ENCODE data around the gene XRCC4.
"Not testable (repeated sequence)": the region's sequence is repeated elsewhere in the genome, so short reads cannot be mapped to it uniquely, and the experiment has no call there.

XRCC4 gene

GRCh38 chr5:83148370-83148769 lies 71.0 kb downstream of the XRCC4 start:
- Mint-ChIP-seq H3K27me3 (no peaks in the 10 kb centered on the region), H3K4me1 (ENCODE audit: low read depth in 2 of 2) (no peaks in the 10 kb centered on the region), H3K36me3 (ENCODE audit: insufficient read depth) (no peaks in the 10 kb centered on the region), H3K9me3 (no peaks in the 10 kb centered on the region), H3K4me3 (no peak overlapping the region), H3K27ac (no peak overlapping the region)
- DNase-seq: no peak
- no peak for ATAC-seq (replicated peaks)

DNA sequence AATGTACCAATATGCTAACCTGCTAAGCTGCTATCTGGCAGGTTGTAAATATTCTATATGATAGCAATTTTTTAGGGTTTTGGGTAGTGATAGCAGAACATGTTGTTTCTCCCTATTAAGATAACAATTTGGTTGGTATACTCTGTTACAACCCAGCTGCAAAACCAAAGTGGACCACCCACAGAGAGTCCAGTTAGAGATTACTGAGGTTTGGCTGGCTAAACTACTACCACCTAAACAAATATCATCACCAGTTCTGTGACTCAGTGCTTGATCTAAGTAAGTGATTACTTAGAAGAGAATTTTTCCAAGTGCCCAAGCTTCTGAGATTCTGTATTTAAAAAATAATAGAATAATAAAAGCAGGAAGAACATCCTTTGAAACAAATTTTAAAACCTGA lies 72.3 kb downstream of the XRCC4 start:
- no peak for DNase-seq
- H3K27ac Mint-ChIP-seq: no peak overlapping the region
- no peak overlapping the region for H3K4me3 Mint-ChIP-seq
- no peak for ATAC-seq (replicated peaks)
- H3K36me3 Mint-ChIP-seq (ENCODE audit: insufficient read depth): no peaks in the 10 kb centered on the region
- no peaks in the 10 kb centered on the region for H3K9me3 Mint-ChIP-seq
- H3K27me3 Mint-ChIP-seq: no peaks in the 10 kb centered on the region
- no peaks in the 10 kb centered on the region for H3K4me1 Mint-ChIP-seq (ENCODE audit: low read depth in 2 of 2)

DNA sequence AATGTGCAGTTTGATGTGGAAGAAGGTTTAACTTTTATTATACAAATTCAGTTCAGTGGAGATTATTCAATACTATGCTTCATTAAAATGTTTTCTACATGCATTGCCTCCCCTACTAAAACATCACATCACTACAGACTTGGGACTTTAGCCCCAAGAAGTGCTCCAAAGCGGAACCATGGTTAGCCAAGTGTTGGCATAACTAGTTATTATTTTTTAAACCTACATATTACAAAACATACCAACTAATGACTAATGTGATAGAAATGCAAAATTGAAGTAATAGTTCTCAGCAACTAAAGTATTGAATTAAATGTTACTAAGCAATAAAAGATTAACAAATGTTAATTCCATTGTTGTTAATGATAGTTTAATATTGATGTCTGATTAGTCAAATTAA lies 74.5 kb downstream of the XRCC4 start:
- H3K4me3 Mint-ChIP-seq: no peak overlapping the region
- no peaks in the 10 kb centered on the region for H3K4me1 Mint-ChIP-seq (ENCODE audit: low read depth in 2 of 2)
- H3K9me3 Mint-ChIP-seq: no peaks in the 10 kb centered on the region
- no peaks in the 10 kb centered on the region for H3K27me3 Mint-ChIP-seq
- DNase-seq (no peak), ATAC-seq (replicated peaks) (no peak)
- no peaks in the 10 kb centered on the region for H3K36me3 Mint-ChIP-seq (ENCODE audit: insufficient read depth)
- no peak overlapping the region for H3K27ac Mint-ChIP-seq

DNA sequence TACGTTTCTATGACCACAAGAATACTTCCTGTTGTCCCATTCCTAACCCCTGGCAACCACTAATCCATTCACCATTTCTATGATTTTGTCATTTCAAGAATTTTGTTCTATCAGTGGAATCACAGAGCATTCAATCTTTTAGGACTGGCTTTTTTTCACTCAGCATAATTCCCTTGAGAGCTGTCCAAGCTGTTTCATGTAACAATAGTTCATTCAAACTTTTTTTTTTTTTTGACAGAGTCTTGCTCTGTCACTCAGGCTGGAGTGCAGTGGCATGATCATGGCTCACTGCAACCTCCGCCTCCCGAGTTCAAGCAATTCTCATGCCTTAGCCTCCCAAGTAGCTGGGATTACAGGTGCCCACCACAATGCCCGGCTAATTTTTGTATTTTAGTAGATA lies 75.6 kb downstream of the XRCC4 start:
- ATAC-seq (replicated peaks); DNase-seq; H3K4me3 Mint-ChIP-seq; H3K36me3 Mint-ChIP-seq (ENCODE audit: insufficient read depth); H3K9me3 Mint-ChIP-seq; H3K4me1 Mint-ChIP-seq (ENCODE audit: low read depth in 2 of 2); H3K27me3 Mint-ChIP-seq; H3K27ac Mint-ChIP-seq: not testable (repeated sequence)

GRCh38 chr5:83156001-83156400 lies 78.7 kb downstream of the XRCC4 start:
- H3K4me3 Mint-ChIP-seq: no peak overlapping the region
- no peak for ATAC-seq (replicated peaks)
- H3K4me1 Mint-ChIP-seq (ENCODE audit: low read depth in 2 of 2): no peaks in the 10 kb centered on the region
- DNase-seq: no peak
- no peaks in the 10 kb centered on the region for H3K27me3 Mint-ChIP-seq
- H3K27ac Mint-ChIP-seq: no peak overlapping the region
- H3K36me3 Mint-ChIP-seq (ENCODE audit: insufficient read depth): no peaks in the 10 kb centered on the region
- no peaks in the 10 kb centered on the region for H3K9me3 Mint-ChIP-seq

DNA sequence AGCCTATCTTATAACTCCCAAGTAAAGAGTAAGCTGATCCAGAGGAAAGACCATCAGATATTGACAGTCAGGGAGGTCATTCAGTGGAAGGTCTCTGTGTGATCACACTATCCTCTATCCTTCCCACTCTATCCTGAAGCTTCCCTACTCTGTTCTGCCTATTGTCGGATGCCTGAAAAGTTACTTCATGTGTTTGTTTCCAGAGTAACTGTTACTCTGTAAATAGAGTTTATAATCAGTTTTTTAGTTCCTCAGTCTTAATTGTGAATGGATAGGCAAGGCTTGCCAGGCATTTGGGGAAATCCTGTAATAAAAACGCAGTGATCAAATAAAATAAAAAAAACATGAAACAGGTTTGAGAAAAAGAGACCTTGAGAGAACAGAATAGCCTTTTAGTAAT lies 79.8 kb downstream of the XRCC4 start:
- Mint-ChIP-seq H3K27me3 (no peaks in the 10 kb centered on the region), H3K9me3 (no peaks in the 10 kb centered on the region), H3K36me3 (ENCODE audit: insufficient read depth) (no peaks in the 10 kb centered on the region), H3K4me1 (ENCODE audit: low read depth in 2 of 2) (no peaks in the 10 kb centered on the region), H3K27ac (no peak overlapping the region), H3K4me3 (no peak overlapping the region)
- no peak for DNase-seq
- no peak for ATAC-seq (replicated peaks)

- no peaks in the 10 kb centered on the region for H3K36me3 Mint-ChIP-seq (ENCODE audit: insufficient read depth)
- no peaks in the 10 kb centered on the region for H3K9me3 Mint-ChIP-seq
- no peaks in the 10 kb centered on the region for H3K4me1 Mint-ChIP-seq (ENCODE audit: low read depth in 2 of 2)
- no peak overlapping the region for H3K4me3 Mint-ChIP-seq
- no peak overlapping the region for H3K27ac Mint-ChIP-seq
- H3K27me3 Mint-ChIP-seq: no peaks in the 10 kb centered on the region
- DNase-seq (no peak), ATAC-seq (replicated peaks) (no peak)
Measured at GRCh38 chr5:83162601-83163000, 85.3 kb downstream of the XRCC4 start.

DNA sequence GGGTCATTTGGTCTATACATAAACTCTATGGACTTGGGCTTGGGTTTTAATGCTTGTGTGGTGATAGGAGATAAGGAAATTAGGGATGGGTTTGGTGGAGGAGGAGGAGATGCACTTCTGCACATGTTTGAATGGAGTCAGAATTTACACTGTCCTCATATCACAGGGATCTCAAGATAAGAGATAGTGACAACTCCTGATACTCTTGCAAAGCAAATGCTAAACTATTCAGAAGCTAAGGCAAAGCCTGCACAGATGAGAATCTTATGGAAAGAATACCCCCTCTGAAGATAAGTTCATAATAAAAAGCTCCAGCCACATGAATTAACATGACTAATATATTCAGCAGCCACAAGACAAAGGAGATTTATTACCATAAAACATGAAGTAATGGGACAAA lies 90.2 kb downstream of the XRCC4 start:
- H3K9me3 Mint-ChIP-seq: no peaks in the 10 kb centered on the region
- no peaks in the 10 kb centered on the region for H3K27me3 Mint-ChIP-seq
- ATAC-seq (replicated peaks) (no peak), DNase-seq (no peak)
- no peak overlapping the region for H3K27ac Mint-ChIP-seq
- H3K4me1 Mint-ChIP-seq (ENCODE audit: low read depth in 2 of 2): no peaks in the 10 kb centered on the region
- no peak overlapping the region for H3K4me3 Mint-ChIP-seq
- no peaks in the 10 kb centered on the region for H3K36me3 Mint-ChIP-seq (ENCODE audit: insufficient read depth)

- H3K36me3 Mint-ChIP-seq (ENCODE audit: insufficient read depth): no peaks in the 10 kb centered on the region
- H3K4me1 Mint-ChIP-seq (ENCODE audit: low read depth in 2 of 2): no peaks in the 10 kb centered on the region
- DNase-seq (no peak), ATAC-seq (replicated peaks) (no peak)
- no peaks in the 10 kb centered on the region for H3K27me3 Mint-ChIP-seq
- no peaks in the 10 kb centered on the region for H3K9me3 Mint-ChIP-seq
- no peak overlapping the region for H3K4me3 Mint-ChIP-seq
- H3K27ac Mint-ChIP-seq: no peak overlapping the region
Measured at GRCh38 chr5:83169571-83170337, 92.4 kb downstream of the XRCC4 start.

- H3K4me3 Mint-ChIP-seq: no peak overlapping the region
- ATAC-seq (replicated peaks): no peak
- no peak for DNase-seq
- no peaks in the 10 kb centered on the region for H3K9me3 Mint-ChIP-seq
- H3K27me3 Mint-ChIP-seq: no peaks in the 10 kb centered on the region
- H3K27ac Mint-ChIP-seq: no peak overlapping the region
- H3K4me1 Mint-ChIP-seq (ENCODE audit: low read depth in 2 of 2): no peaks in the 10 kb centered on the region
- no peaks in the 10 kb centered on the region for H3K36me3 Mint-ChIP-seq (ENCODE audit: insufficient read depth)
Measured at GRCh38 chr5:83172011-83172410, 94.7 kb downstream of the XRCC4 start.

DNA sequence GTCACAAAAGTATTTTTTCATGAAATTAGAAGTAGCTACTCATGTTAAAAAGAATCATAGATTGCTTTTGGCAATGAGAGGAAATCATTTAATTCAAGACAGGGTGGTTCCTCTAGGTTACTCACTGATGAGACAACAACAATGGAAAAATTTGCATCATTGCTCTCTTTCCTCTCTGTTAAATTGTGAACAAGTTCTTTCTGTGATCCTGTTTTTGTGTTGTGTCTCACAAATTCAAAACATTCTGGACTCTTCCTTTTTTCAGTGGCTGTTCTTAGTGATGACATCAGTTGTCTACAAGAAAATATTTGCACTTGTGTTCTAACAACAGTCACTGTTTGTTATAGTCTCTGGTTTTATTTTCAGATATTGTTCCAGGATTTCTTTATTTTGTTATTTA lies 95.3 kb downstream of the XRCC4 start:
- DNase-seq: no peak
- no peak for ATAC-seq (replicated peaks)
- Mint-ChIP-seq H3K27me3 (no peaks in the 10 kb centered on the region), H3K4me3 (no peak overlapping the region), H3K9me3 (no peaks in the 10 kb centered on the region), H3K4me1 (ENCODE audit: low read depth in 2 of 2) (no peaks in the 10 kb centered on the region), H3K36me3 (ENCODE audit: insufficient read depth) (no peaks in the 10 kb centered on the region), H3K27ac (no peak overlapping the region)

DNA sequence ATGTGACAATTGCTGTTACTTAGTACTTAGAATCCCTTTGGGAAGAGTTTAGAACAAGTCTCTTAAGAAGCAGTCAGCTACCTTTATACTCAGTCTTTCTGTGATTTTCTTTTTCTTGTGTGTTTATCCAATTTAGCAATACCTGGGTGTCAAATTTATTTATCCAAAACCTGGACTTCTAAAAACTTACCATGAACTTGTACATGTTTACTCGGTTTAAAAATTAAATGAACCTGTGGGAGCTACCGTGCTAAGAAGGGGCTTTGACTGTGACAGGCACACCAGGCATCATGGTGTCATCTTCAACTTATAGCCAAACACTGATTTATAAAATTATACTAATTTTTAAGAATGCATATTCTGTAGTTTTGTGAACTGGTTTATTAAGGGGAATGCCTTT lies 96.5 kb downstream of the XRCC4 start:
- Mint-ChIP-seq H3K9me3 (no peaks in the 10 kb centered on the region), H3K4me3 (no peak overlapping the region), H3K27me3 (no peaks in the 10 kb centered on the region), H3K27ac (no peak overlapping the region), H3K36me3 (ENCODE audit: insufficient read depth) (no peaks in the 10 kb centered on the region), H3K4me1 (ENCODE audit: low read depth in 2 of 2) (no peaks in the 10 kb centered on the region)
- ATAC-seq (replicated peaks) (no peak), DNase-seq (no peak)

- H3K27ac Mint-ChIP-seq: no peak overlapping the region
- ATAC-seq (replicated peaks): no peak
- no peaks in the 10 kb centered on the region for H3K36me3 Mint-ChIP-seq (ENCODE audit: insufficient read depth)
- no peak overlapping the region for H3K4me3 Mint-ChIP-seq
- no peak for DNase-seq
- no peaks in the 10 kb centered on the region for H3K9me3 Mint-ChIP-seq
- no peaks in the 10 kb centered on the region for H3K27me3 Mint-ChIP-seq
- no peaks in the 10 kb centered on the region for H3K4me1 Mint-ChIP-seq (ENCODE audit: low read depth in 2 of 2)
Measured at GRCh38 chr5:83177803-83178202, 100.5 kb downstream of the XRCC4 start.

DNA sequence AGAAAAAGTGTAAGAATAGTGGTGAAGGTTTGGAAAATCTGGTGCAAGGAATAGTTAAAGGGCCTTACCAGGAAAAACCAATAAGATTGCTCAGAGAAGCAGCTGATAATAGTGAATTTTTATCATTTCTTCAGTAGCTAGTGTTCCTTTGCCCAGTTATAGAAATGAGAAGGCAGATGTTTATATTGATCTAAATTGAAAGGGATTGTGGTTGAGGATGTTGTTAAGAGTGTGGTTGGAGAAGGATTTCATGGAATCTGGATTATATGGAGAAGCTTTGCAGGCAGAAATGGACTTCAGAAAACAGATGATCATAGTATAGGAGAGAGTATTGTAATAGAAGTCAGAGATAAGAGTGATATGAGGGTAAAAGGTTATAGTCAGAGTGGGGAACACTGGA lies 102.6 kb downstream of the XRCC4 start:
- Mint-ChIP-seq H3K9me3 (no peaks in the 10 kb centered on the region), H3K27me3 (no peaks in the 10 kb centered on the region), H3K27ac (no peak overlapping the region), H3K4me1 (ENCODE audit: low read depth in 2 of 2) (no peaks in the 10 kb centered on the region), H3K36me3 (ENCODE audit: insufficient read depth) (no peaks in the 10 kb centered on the region), H3K4me3 (no peak overlapping the region)
- ATAC-seq (replicated peaks): no peak
- no peak for DNase-seq

GRCh38 chr5:83184534-83184933 lies 107.2 kb downstream of the XRCC4 start:
- no peak for ATAC-seq (replicated peaks)
- H3K9me3 Mint-ChIP-seq: no peaks in the 10 kb centered on the region
- no peaks in the 10 kb centered on the region for H3K27me3 Mint-ChIP-seq
- H3K36me3 Mint-ChIP-seq (ENCODE audit: insufficient read depth): no peaks in the 10 kb centered on the region
- no peak overlapping the region for H3K27ac Mint-ChIP-seq
- no peak for DNase-seq
- H3K4me3 Mint-ChIP-seq: no peak overlapping the region
- H3K4me1 Mint-ChIP-seq (ENCODE audit: low read depth in 2 of 2): no peaks in the 10 kb centered on the region

Data from effector memory CD8-positive, alpha-beta T cell (primary cell).